CD4-positive, alpha-beta T cell treated with Interleukin-6 at 100 ng/mL for 8 hours (primary cell): ENCODE measurements around the gene MRPL34.
A peak's percentile ranks its signal among the peaks of the same experiment; 100 is the strongest.

Source experiments
- DNase-seq: peaks from one replicate; pipeline ENCODE4 v3.0.0-alpha.2; 2020; ENCODE audit warnings: mixed read lengths, low spot score

The MRPL34 gene

GRCh38 chr19:17341845-17342244 lies 36.2 kb downstream of the MRPL34 start:
- DNase-seq: no peak

- DNase-seq: peak; percentile 69
These were observed 40.5 kb downstream of the MRPL34 start for GRCh38 chr19:17346109-17346671.

- no peak for DNase-seq
These were observed 41.7 kb downstream of the MRPL34 start for GRCh38 chr19:17347361-17347760.

- DNase-seq: no peak
These were observed 42.2 kb downstream of the MRPL34 start for GRCh38 chr19:17347877-17348276.

- DNase-seq: no peak
These were observed 43.0 kb downstream of the MRPL34 start for GRCh38 chr19:17348700-17349099.

- DNase-seq: no peak
These were observed 46.3 kb downstream of the MRPL34 start for GRCh38 chr19:17351815-17352435.

- DNase-seq: no peak
These were observed 47.1 kb downstream of the MRPL34 start for GRCh38 chr19:17352608-17353280.

- DNase-seq: no peak
These were observed 47.7 kb downstream of the MRPL34 start for GRCh38 chr19:17353386-17353785.
